NCI-H510A treated with DMSO at 0.1 percent for 48 hours (cell line): ENCODE results near the gene DCAF11.
A peak's percentile ranks its signal among the peaks of the same experiment; 100 is the strongest.

Experiments used
- DNase-seq: peaks from one replicate; lab custom pipeline; 2025; lab: John Stamatoyannopoulos, UW

Gene DCAF11

GRCh38 chr14:24160850-24161804 lies 46.5 kb downstream of the DCAF11 start, which contains the start of gene IRF9:
Gene IRF9, plus strand, starts transcription at chr14:24161265. Its CDS starts 880 bp downstream, at chr14:24162145.
- peak; percentile 98 for DNase-seq

DNA sequence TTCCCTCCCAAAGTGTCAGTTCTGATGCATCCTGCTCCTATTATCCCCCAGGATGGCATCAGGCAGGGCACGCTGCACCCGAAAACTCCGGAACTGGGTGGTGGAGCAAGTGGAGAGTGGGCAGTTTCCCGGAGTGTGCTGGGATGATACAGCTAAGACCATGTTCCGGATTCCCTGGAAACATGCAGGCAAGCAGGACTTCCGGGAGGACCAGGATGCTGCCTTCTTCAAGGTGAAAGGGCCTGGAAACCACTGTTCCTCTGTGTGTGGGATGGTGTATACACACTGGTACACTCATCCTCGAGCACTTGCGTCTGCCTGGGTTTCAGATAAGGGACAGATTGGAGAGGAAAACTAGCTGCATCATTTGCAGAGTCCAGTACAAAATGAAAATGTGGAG lies 47.5 kb downstream of the DCAF11 start:
- DNase-seq: no peak

- no peak for DNase-seq
Observed at GRCh38 chr14:24164518-24164991, 50.0 kb downstream of the DCAF11 start.

DNA sequence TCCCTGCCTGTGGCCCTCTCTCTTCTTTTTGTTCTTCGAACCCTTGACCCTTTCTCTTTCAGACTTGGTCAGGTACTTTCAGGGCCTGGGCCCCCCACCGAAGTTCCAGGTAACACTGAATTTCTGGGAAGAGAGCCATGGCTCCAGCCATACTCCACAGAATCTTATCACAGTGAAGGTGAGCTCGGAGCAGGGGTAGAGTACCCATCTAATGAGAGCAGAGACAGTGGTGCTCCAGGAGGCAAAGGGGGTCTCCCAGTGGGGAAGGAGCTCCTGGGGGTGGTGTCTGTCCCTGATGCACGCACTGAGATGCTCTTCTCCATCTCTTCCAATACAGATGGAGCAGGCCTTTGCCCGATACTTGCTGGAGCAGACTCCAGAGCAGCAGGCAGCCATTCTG lies 51.2 kb downstream of the DCAF11 start:
- no peak for DNase-seq

GRCh38 chr14:24167469-24168114 lies 53.0 kb downstream of the DCAF11 start:
- no peak for DNase-seq

DNA sequence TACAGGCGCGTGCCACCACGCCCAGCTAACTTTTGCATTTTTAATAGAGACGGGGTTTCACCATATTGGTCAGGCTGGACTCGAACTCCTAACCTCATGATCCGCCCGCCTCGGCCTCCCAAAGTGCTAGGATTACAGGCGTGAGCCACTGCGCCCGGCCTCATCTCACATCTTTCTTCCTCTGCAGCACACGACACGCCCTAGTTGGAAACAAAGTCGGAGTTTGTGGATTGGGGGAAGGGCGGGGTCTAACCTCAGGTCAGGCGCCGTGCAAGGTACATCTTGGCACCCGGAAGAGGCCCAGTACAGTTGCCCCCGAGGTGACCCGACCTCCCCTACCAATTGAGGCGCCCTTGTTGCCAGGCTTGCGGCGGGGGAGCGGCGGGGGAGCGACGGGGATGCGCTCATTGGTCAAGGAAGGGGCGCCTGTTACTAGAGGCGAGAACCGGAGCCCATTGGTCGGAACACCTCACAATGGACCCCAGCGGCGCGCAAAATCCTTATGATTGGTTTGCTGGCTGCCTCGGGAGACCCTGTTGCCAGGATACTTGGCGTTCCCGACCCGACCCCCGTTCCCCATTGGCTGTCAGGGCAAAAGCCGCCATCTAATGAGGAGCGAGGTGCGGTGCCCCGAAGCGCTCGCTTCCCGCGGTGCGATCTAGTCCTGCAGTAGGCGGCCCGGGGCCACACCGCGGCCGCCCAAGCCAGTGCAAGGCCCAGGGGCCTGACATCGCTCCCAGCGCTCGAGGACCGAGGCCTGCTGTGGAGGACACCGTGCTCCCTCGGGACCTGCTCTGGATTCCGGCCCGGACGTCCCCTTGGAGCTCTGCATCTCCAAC lies 57.1 kb downstream of the DCAF11 start, which contains the start of gene REC8:
TSS of gene REC8 (plus strand) at position 659 of the 839 bp plus-strand sequence. CDS start 473 bp downstream, outside the sequence.
- peak; percentile 87 for DNase-seq

- DNase-seq: no peak
Observed at GRCh38 chr14:24172261-24172860, 57.8 kb downstream of the DCAF11 start.

DNA sequence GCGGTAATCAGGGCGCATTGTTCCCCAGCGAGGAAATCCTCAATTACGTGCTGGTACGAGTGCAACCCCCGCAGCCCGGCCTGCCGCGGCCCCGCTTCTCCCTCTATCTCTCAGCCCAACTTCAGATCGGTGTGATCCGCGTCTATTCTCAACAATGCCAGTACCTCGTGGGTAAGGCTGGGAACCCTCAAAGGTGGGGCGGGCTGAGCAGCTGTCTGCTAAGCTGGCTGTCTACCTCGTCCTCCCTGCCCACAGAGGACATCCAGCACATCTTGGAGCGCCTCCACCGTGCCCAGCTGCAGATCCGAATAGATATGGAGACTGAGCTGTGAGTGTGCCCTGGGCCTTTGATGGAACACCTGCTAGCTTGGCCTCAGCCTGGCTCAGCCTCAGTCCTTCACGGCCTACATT lies 58.3 kb downstream of the DCAF11 start:
- DNase-seq: no peak
